ENCODE data around the gene CRIP3.

CRIP3 gene

GRCh38 chr6:43298565-43299337, 9.9 kb downstream of the CRIP3 start:
- no peak for TF ChIP-seq TAF1 (IDR thresholded peaks at IDR 0.05; ENCODE audit: borderline replicate concordance, insufficient read depth, low read length)
- TF ChIP-seq REST (IDR thresholded peaks at IDR 0.05; ENCODE audit: insufficient read depth in 1 of 2, low read depth in 2 of 2, low read length in 2 of 2) = no peak
- TF ChIP-seq FOXP2 (optimal IDR thresholded peaks at IDR 0.05; ENCODE audit: borderline replicate concordance, extremely low read depth, extremely low read length, insufficient read depth) = no peak
- no peak for TF ChIP-seq SIN3A (IDR thresholded peaks at IDR 0.05; ENCODE audit: borderline replicate concordance, insufficient read depth, low read length)
- no peak for TF ChIP-seq POLR2AphosphoS5 (IDR thresholded peaks at IDR 0.05; ENCODE audit: low read depth, low read length)

DNA sequence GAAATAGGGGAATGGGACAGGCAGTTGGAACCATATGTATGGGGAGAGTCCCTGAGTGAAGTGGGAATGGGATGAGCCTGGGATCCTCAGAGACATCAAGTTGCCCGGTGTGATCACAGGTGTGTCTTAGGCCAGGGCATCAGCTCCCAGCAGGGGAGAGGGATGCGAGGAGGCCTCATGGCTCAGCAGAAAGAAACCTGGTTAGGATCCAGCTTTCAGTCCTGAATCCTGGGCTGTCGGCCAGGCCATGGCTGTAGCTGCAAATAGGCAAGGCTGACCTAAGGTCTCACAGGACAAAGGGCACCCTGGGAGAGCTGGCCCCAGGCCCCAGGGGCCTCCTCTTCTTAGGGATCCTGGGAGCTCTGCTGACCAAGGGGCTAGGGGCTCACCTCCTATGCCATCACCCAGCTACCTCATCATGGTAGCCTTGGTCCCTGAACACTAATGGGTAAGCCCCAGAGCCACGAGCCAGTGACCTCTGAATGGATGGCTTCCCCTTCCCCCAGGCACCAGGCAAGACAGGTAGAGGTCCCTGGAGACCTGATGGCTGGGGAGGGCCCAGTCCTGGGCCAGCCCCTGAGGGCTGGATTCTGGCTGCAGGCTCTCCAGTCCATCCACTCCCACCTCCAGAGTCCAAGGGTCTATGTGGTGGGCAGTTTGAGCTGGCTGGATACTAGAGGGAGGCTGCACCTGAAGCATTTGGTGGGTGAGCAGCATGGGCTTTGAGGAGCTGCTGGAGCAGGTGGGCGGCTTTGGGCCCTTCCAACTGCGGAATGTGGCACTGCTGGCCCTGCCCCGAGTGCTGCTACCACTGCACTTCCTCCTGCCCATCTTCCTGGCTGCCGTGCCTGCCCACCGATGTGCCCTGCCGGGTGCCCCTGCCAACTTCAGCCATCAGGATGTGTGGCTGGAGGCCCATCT, 10.7 kb downstream of the CRIP3 start, which contains the start of gene SLC22A7:
SLC22A7 (plus strand) TSS at position 617 of the 921 bp plus-strand sequence; CDS start at position 716, 99 bp downstream.
- TF ChIP-seq SIN3A (IDR thresholded peaks at IDR 0.05; ENCODE audit: borderline replicate concordance, insufficient read depth, low read length) (no peak), FOXP2 (optimal IDR thresholded peaks at IDR 0.05; ENCODE audit: borderline replicate concordance, extremely low read depth, extremely low read length, insufficient read depth) (no peak), POLR2AphosphoS5 (IDR thresholded peaks at IDR 0.05; ENCODE audit: low read depth, low read length) (no peak), TAF1 (IDR thresholded peaks at IDR 0.05; ENCODE audit: borderline replicate concordance, insufficient read depth, low read length) (no peak), REST (IDR thresholded peaks at IDR 0.05; ENCODE audit: insufficient read depth in 1 of 2, low read depth in 2 of 2, low read length in 2 of 2) (no peak)

DNA sequence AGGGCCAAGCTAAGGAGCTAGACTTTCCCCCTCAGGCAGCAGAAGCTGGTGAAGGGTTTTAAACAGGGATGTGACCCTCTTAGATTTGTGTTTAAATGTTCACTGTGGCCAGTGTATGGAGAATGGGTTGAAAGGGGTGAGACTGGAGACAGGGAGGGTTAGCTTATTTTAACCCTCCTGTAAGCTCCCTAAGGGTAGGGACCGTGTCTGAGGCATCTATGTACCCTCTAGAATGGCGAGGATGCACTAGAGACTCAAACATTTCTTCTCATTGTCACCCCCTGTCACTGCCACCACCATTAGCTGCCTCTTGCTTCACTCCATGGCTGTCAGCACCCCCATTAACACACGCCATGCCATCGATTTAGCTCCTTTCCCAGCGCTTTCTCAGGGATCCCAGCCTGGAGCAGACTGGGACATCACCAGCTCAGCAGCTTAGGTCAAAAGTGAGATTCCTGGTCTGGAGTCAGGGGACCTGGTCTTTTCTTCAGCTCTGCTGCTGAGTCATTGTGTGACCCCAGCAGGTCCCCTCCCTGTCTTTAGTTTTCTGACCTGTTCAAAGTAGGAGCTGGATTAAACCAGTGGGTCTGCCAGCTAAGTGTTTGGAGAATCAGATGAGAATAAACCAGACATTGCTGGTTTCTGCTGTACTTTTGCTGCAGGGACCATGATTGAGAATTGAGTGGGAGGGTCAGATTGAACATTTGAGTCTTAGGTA, 11.7 kb downstream of the CRIP3 start:
- no peak for TF ChIP-seq POLR2AphosphoS5 (IDR thresholded peaks at IDR 0.05; ENCODE audit: low read depth, low read length)
- TF ChIP-seq FOXP2 (optimal IDR thresholded peaks at IDR 0.05; ENCODE audit: borderline replicate concordance, extremely low read depth, extremely low read length, insufficient read depth) = no peak
- no peak for TF ChIP-seq SIN3A (IDR thresholded peaks at IDR 0.05; ENCODE audit: borderline replicate concordance, insufficient read depth, low read length)
- no peak for TF ChIP-seq TAF1 (IDR thresholded peaks at IDR 0.05; ENCODE audit: borderline replicate concordance, insufficient read depth, low read length)
- TF ChIP-seq REST (IDR thresholded peaks at IDR 0.05; ENCODE audit: insufficient read depth in 1 of 2, low read depth in 2 of 2, low read length in 2 of 2) = no peak

DNA sequence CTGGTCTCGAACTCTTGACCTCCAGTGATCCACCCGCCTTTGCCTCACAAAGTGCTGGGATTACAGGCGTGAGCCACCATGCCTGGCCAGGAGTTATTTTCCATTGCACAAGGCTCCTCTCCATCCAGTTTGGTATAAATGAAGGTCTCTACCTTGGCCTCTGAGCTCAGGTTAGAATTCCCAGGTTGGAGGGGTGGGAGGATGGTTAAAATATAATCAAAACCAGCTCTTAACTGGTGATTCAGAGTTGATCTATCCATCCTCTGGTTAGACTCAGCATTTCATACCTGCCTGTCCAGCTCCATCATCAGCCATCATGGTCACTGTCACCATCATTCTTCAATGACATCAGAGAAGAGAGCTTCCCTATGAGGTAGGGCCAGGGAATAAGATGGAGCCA, 13.2 kb downstream of the CRIP3 start:
- TF ChIP-seq SIN3A (IDR thresholded peaks at IDR 0.05; ENCODE audit: borderline replicate concordance, insufficient read depth, low read length) (no peak), POLR2AphosphoS5 (IDR thresholded peaks at IDR 0.05; ENCODE audit: low read depth, low read length) (no peak), TAF1 (IDR thresholded peaks at IDR 0.05; ENCODE audit: borderline replicate concordance, insufficient read depth, low read length) (no peak), FOXP2 (optimal IDR thresholded peaks at IDR 0.05; ENCODE audit: borderline replicate concordance, extremely low read depth, extremely low read length, insufficient read depth) (no peak), REST (IDR thresholded peaks at IDR 0.05; ENCODE audit: insufficient read depth in 1 of 2, low read depth in 2 of 2, low read length in 2 of 2) (no peak)
